Measurements from ENCODE around the gene GLB1L. TPM values are rescaled to one million over a fixed set of nuclear protein-coding genes. Genes with fewer than 3 reads are reported as not detected.
"Not testable (repeated sequence)": the region's sequence is repeated elsewhere in the genome, so short reads cannot be mapped to it uniquely, and the experiment has no call there.

Gene GLB1L
- total and polyA plus RNA-seq, 2 of the 8 experiments (the other 6 are each of a cell fraction or from before 2014, with no cell fraction given), result 3.7 to 4.0 TPM

DNA sequence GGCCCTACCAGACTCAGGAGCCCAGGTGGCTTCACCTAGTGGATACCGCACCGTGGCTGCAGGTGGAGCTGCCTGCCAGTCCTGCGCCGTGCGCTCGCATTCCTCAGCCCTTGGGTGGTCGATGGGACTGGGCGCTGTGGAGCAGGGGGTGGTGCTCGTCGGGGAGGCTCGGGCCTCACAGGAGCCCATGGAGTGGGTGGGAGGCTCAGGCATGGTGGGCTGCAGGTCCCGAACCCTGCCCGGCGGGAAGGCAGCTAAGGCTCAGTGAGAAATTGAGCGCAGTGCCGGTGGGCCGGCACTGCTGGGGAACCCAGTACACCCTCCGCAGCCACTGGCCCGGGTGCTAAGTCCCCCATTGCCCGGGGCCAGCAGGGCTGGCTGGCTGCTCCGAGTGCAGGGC lies 43.9 kb downstream of the GLB1L start:
- H3K4ac ChIP-seq (replicated peaks; ENCODE audit: insufficient read length, low read depth, low read length); H2BK12ac ChIP-seq (ENCODE audit: low read depth, low read length); H3K56ac ChIP-seq (replicated peaks; ENCODE audit: insufficient read length, low read depth, low read length); H3K9ac ChIP-seq (replicated peaks in 1 of 4; ENCODE audit: extremely low read depth in 1 of 4, low read depth in 3 of 4, low read length in 3 of 4); H3K27ac ChIP-seq (ENCODE audit: low read depth, low read length); H3K9me3 ChIP-seq (ENCODE audit: insufficient read depth in 2 of 2, low read depth in 1 of 2, low read length in 1 of 2); H2AK5ac ChIP-seq (ENCODE audit: low read depth, low read length); H3K27me3 ChIP-seq (replicated peaks in 1 of 4; ENCODE audit: control insufficient read depth in 3 of 4, extremely low read depth in 1 of 4, insufficient read depth in 3 of 4, low read length in 3 of 4); H2AFZ ChIP-seq (ENCODE audit: low read length); H2BK20ac ChIP-seq (ENCODE audit: low read length); H3K79me1 ChIP-seq (ENCODE audit: low read depth, low read length); H3K23ac ChIP-seq (ENCODE audit: insufficient read length); H3K18ac ChIP-seq (ENCODE audit: extremely low read depth, low read length); H3K4me2 ChIP-seq (ENCODE audit: insufficient read depth in 1 of 2, low read depth in 2 of 2, low read length in 2 of 2); H3K36me3 ChIP-seq (ENCODE audit: control insufficient read depth in 2 of 4, insufficient read depth in 4 of 4, low read length in 3 of 4); H4K20me1 ChIP-seq (replicated peaks in 1 of 2; ENCODE audit: control insufficient read depth in 1 of 2, insufficient read depth in 2 of 2, low read length in 2 of 2); FAIRE-seq; DNase-seq (ENCODE audit: low read depth in 1 of 2, low spot score in 2 of 2); H2BK120ac ChIP-seq (replicated peaks; ENCODE audit: low read depth, low read length); H2BK5ac ChIP-seq (ENCODE audit: low read depth, low read length); H2BK15ac ChIP-seq (ENCODE audit: low read length); H4K5ac ChIP-seq (ENCODE audit: insufficient read length, low read depth, low read length); H3K4me3 ChIP-seq (ENCODE audit: extremely low read depth in 1 of 4, insufficient read depth in 2 of 4, low read depth in 3 of 4, low read length in 4 of 4); H3K23me2 ChIP-seq (ENCODE audit: low read depth, low read length); H4K91ac ChIP-seq (replicated peaks; ENCODE audit: insufficient read length, low read length); H3K79me2 ChIP-seq (ENCODE audit: control insufficient read depth in 1 of 2, insufficient read depth in 2 of 2, low read length in 2 of 2); H3K14ac ChIP-seq (ENCODE audit: insufficient read length); H3K4me1 ChIP-seq (replicated peaks in 1 of 4; ENCODE audit: control insufficient read depth in 3 of 4, insufficient read depth in 4 of 4, low read length in 3 of 4); H4K8ac ChIP-seq (ENCODE audit: extremely low read depth, insufficient read depth, low read length): not testable (repeated sequence)
- CTCF ChIA-PET (ENCODE audit: partially characterized antibody), result interaction anchor here (1.1 to 3.5 kb wide), 4 partner anchors 10 to 94 kb away, joined by 3 to 9 read pairs (median 6); no protein-coding TSS in a partner anchor
- 98% methylated on average over 5 of the region's 21 CpGs; no CpG with 5 or more reads in 1 of the 2 experiments for WGBS, 2 experiments (ENCODE audit: extremely low coverage in 1 of 2, insufficient coverage in 1 of 2, insufficient read length in 1 of 2, insufficient replicate concordance in 2 of 2, low coverage in 1 of 2, low lambda C conversion rate in 2 of 2, missing lambda C conversion rate in 1 of 2)
- POLR2A ChIA-PET (ENCODE audit: partially characterized antibody), result interaction anchor here (1.1 to 2.3 kb wide), 2 partner anchors 9 to 18 kb away, joined by 3 to 6 read pairs; partner anchors contain the start of gene ABCB6
